K562 (cell line): ENCODE measurements around the gene MAP1LC3B2. TPM values are rescaled to one million over a fixed set of nuclear protein-coding genes. Genes with fewer than 3 reads are reported as not detected.

Source experiments
- ETV5 ChIP-seq: sonication (generic); formaldehyde crosslinking; IDR thresholded peaks from 2 replicates; pipeline ENCODE4 v1.4.0; 2020; ENCODE audit warnings: low read depth, mild to moderate bottlenecking, missing genetic modification reagents
- LARP7 ChIP-seq: fragments of 450-650 bp; IDR thresholded peaks from 2 replicates; pipeline ENCODE4 v1.6.1; 2016
- MYBL2 ChIP-seq, 2 experiments: fragments of 450-650 bp in 1 of 2; sonication (generic) in 1 of 2; formaldehyde crosslinking in 1 of 2; IDR thresholded peaks; 2 replicates each; pipeline versions ENCODE4 v1.6.1 to v1.8.1; 2017 to 2022; ENCODE audit warnings: borderline replicate concordance in 1 of 2, inconsistent platforms in 1 of 2, low read depth in 1 of 2, mild to moderate bottlenecking in 1 of 2, missing genetic modification reagents in 1 of 2, moderate library complexity in 1 of 2
- NONO ChIP-seq, 2 experiments: fragments of 200-400 bp in 1 of 2; fragments of 450-650 bp in 1 of 2; formaldehyde crosslinking in 1 of 2; IDR thresholded peaks; 2 replicates each; pipeline ENCODE4 v1.6.1; 2017; ENCODE audit warnings: low read depth in 2 of 2, mild to moderate bottlenecking in 2 of 2, moderate library complexity in 2 of 2, low read length in 1 of 2
- RAD51 ChIP-seq: fragments of 450-650 bp; IDR thresholded peaks from 2 replicates; pipeline ENCODE4 v1.7.1; 2016; ENCODE audit warnings: low read depth, mild to moderate bottlenecking, borderline replicate concordance
- SETDB1 ChIP-seq: IDR thresholded peaks from one replicate; pipeline ENCODE4 v1.6.1; 2012; ENCODE audit warnings: low read length, control low read depth, inconsistent platforms
- SREBF2 ChIP-seq: sonication (generic); formaldehyde crosslinking; IDR thresholded peaks from 2 replicates; pipeline ENCODE4 v1.4.0; 2020; ENCODE audit warnings: mild to moderate bottlenecking, missing genetic modification reagents
- ZNF124 ChIP-seq: sonication (generic); formaldehyde crosslinking; IDR thresholded peaks from 2 replicates; pipeline ENCODE4 v1.8.1; 2022; ENCODE audit warnings: missing genetic modification reagents
- ZNF143 ChIP-seq: sonication (generic); formaldehyde crosslinking; IDR thresholded peaks from 2 replicates; pipeline ENCODE4 v1.9.0; 2022; ENCODE audit warnings: mild to moderate bottlenecking, missing genetic modification reagents
- ZNF316 ChIP-seq: fragments of 450-650 bp; IDR thresholded peaks from 2 replicates; pipeline ENCODE4 v1.6.1; 2016
- ZNF584 ChIP-seq: fragments of 200-800 bp; sonication (Bioruptor generic); IDR thresholded peaks from 2 replicates; pipeline ENCODE4 v1.6.1; 2016; ENCODE audit warnings: low read depth, mild to moderate bottlenecking, missing genetic modification characterization, missing compliant biosample characterization
- ZNF644 ChIP-seq: fragments of 200-800 bp; sonication (Bioruptor generic); IDR thresholded peaks from 2 replicates; pipeline ENCODE4 v1.6.1; 2016; ENCODE audit warnings: low read depth, missing genetic modification characterization, missing compliant biosample characterization
- ZNF75A ChIP-seq: fragments of 450-650 bp; formaldehyde crosslinking; IDR thresholded peaks from 2 replicates; pipeline ENCODE4 v1.4.0; 2020; ENCODE audit warnings: mild to moderate bottlenecking
- polyA plus RNA-seq, 8 experiments: library from polyadenylated mRNA; depleted of rRNA in 4 of 8; stranded (reverse) in 5 of 8; unstranded in 3 of 8; fragments of >200 nt; fragmentation: Nextera tagmentation in 2 of 8; fragmentation: Illumina TruSeq in 1 of 8; extraction: Ambion mirVana in 2 of 8; extraction: Trizol in 1 of 8; gene quantifications; 2 replicates each; pipeline versions ENCODE4 v1.2.1 to v1.2.3, GENCODE V29; 2011 to 2014; ENCODE audit warnings: inconsistent platforms in 1 of 8, missing spikeins in 1 of 8
- total RNA-seq, 7 experiments: library from RNA; depleted of rRNA in 6 of 7; stranded (reverse); fragments of >200 nt in 6 of 7; fragmentation: Illumina TruSeq in 2 of 7; extraction: Trizol in 2 of 7; gene quantifications; 2 replicates each; pipeline versions ENCODE4 v1.2.1 to v1.2.3, GENCODE V29; 2011 to 2021; ENCODE audit warnings: low replicate concordance in 1 of 7
- TF ChIP-seq, protein P1 (sequence below): sonication (generic); formaldehyde crosslinking; IDR thresholded peaks from 2 replicates; pipeline ENCODE4 v1.8.1; 2023; ENCODE audit warnings: mild to moderate bottlenecking, missing genetic modification reagents
- TF ChIP-seq, protein P2 (sequence below): fragments of 450-650 bp; IDR thresholded peaks from 2 replicates; pipeline ENCODE4 v1.6.1; 2018; ENCODE audit not compliant: partially characterized antibody
- TF ChIP-seq, protein P3 (sequence below): fragments of 450-650 bp; conservative IDR thresholded peaks from 2 replicates; pipeline ENCODE4 v1.6.1; 2016; ENCODE audit warnings: missing genetic modification characterization, low read depth, mild to moderate bottlenecking, missing compliant biosample characterization, moderate library complexity
- TF ChIP-seq, protein P4 (sequence below), 2 experiments: fragments of 450-650 bp; conservative IDR thresholded peaks; 2 replicates each; pipeline ENCODE4 v1.6.1; 2017; ENCODE audit warnings: mild to moderate bottlenecking in 2 of 2, moderate library complexity in 2 of 2
- TF ChIP-seq, protein P5 (sequence below): fragments of 200-800 bp; sonication (Bioruptor generic); IDR thresholded peaks from 2 replicates; pipeline ENCODE4 v1.6.1; 2017; ENCODE audit warnings: missing genetic modification characterization, missing compliant biosample characterization

Gene MAP1LC3B2
- total and polyA plus RNA-seq, 9 of the 15 experiments (the other 6 are each of a cell fraction or from before 2014, with no cell fraction given), result 0.53 to 2.8 (median 0.76) TPM; not detected in 2

DNA sequence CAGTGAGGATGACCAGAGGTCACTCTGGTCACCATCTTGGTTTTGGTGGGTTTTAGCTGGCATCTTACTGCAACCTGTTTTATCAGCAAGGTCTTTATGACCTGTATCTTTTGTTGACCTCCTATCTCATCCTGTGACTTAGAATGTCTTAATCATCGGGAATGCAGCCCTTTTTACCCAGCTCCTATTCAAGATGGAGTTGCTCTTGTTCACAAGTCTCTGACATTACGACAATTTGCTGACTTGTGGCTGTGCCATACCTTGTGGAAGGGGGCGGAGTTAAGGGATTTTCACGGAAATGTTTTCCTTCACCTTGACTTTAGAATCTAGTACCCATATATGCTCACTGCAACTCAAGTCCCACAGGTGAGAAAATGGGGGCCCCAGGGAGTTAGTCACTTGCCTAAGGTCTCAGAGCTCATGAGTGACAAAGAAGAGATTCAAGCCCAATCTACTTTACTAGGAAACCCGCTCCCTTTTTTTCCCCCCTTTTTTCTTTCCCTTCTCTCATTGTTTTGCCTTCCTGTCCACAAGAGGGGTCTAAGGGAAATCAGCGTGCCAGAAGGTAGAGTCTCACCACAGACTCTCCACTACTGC is 2.7 kb upstream of the MAP1LC3B2 start (continued):
- TF ChIP-seq NONO (IDR thresholded peaks at IDR 0.05; ENCODE audit: low read depth in 2 of 2, low read length in 1 of 2) (no peak), ZNF143 (no peak), ZNF644 (tag) (peak; percentile 98), SETDB1 (no peak), RAD51 (no peak), ZNF584 (peak; percentile 98), LARP7 (no peak), ZNF316 (no peak), SREBF2 (CRISPR knock-in tag) (no peak), ZNF75A (CRISPR knock-in tag) (peak; percentile 85), ETV5 (CRISPR knock-in tag) (no peak), MYBL2 (IDR thresholded peaks at IDR 0.05; ENCODE audit: low read depth) (no peak), MYBL2 (CRISPR knock-in tag; IDR thresholded peaks at IDR 0.05; ENCODE audit: borderline replicate concordance) (no peak), ZNF124 (CRISPR knock-in tag) (no peak)
- TF ChIP-seq, protein P1, sequence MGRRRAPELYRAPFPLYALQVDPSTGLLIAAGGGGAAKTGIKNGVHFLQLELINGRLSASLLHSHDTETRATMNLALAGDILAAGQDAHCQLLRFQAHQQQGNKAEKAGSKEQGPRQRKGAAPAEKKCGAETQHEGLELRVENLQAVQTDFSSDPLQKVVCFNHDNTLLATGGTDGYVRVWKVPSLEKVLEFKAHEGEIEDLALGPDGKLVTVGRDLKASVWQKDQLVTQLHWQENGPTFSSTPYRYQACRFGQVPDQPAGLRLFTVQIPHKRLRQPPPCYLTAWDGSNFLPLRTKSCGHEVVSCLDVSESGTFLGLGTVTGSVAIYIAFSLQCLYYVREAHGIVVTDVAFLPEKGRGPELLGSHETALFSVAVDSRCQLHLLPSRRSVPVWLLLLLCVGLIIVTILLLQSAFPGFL (CRISPR knock-in tag), result no peak
- TF ChIP-seq, protein P2, sequence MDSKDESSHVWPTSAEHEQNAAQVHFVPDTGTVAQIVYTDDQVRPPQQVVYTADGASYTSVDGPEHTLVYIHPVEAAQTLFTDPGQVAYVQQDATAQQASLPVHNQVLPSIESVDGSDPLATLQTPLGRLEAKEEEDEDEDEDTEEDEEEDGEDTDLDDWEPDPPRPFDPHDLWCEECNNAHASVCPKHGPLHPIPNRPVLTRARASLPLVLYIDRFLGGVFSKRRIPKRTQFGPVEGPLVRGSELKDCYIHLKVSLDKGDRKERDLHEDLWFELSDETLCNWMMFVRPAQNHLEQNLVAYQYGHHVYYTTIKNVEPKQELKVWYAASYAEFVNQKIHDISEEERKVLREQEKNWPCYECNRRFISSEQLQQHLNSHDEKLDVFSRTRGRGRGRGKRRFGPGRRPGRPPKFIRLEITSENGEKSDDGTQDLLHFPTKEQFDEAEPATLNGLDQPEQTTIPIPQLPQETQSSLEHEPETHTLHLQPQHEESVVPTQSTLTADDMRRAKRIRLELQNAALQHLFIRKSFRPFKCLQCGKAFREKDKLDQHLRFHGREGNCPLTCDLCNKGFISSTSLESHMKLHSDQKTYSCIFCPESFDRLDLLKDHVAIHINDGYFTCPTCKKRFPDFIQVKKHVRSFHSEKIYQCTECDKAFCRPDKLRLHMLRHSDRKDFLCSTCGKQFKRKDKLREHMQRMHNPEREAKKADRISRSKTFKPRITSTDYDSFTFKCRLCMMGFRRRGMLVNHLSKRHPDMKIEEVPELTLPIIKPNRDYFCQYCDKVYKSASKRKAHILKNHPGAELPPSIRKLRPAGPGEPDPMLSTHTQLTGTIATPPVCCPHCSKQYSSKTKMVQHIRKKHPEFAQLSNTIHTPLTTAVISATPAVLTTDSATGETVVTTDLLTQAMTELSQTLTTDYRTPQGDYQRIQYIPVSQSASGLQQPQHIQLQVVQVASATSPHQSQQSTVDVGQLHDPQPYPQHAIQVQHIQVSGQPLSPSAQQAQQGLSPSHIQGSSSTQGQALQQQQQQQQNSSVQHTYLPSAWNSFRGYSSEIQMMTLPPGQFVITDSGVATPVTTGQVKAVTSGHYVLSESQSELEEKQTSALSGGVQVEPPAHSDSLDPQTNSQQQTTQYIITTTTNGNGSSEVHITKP, result no peak
- TF ChIP-seq, protein P3, sequence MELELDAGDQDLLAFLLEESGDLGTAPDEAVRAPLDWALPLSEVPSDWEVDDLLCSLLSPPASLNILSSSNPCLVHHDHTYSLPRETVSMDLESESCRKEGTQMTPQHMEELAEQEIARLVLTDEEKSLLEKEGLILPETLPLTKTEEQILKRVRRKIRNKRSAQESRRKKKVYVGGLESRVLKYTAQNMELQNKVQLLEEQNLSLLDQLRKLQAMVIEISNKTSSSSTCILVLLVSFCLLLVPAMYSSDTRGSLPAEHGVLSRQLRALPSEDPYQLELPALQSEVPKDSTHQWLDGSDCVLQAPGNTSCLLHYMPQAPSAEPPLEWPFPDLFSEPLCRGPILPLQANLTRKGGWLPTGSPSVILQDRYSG (tag), result peak; percentile 99
- TF ChIP-seq, protein P4, sequence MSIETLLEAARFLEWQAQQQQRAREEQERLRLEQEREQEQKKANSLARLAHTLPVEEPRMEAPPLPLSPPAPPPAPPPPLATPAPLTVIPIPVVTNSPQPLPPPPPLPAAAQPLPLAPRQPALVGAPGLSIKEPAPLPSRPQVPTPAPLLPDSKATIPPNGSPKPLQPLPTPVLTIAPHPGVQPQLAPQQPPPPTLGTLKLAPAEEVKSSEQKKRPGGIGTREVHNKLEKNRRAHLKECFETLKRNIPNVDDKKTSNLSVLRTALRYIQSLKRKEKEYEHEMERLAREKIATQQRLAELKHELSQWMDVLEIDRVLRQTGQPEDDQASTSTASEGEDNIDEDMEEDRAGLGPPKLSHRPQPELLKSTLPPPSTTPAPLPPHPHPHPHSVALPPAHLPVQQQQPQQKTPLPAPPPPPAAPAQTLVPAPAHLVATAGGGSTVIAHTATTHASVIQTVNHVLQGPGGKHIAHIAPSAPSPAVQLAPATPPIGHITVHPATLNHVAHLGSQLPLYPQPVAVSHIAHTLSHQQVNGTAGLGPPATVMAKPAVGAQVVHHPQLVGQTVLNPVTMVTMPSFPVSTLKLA (conservative IDR thresholded peaks at IDR 0.05), result no peak
- TF ChIP-seq, protein P5, sequence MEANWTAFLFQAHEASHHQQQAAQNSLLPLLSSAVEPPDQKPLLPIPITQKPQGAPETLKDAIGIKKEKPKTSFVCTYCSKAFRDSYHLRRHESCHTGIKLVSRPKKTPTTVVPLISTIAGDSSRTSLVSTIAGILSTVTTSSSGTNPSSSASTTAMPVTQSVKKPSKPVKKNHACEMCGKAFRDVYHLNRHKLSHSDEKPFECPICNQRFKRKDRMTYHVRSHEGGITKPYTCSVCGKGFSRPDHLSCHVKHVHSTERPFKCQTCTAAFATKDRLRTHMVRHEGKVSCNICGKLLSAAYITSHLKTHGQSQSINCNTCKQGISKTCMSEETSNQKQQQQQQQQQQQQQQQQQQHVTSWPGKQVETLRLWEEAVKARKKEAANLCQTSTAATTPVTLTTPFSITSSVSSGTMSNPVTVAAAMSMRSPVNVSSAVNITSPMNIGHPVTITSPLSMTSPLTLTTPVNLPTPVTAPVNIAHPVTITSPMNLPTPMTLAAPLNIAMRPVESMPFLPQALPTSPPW, result peak; percentile 55
